ENCODE measurements around the gene CD247.

The CD247 gene

DNA sequence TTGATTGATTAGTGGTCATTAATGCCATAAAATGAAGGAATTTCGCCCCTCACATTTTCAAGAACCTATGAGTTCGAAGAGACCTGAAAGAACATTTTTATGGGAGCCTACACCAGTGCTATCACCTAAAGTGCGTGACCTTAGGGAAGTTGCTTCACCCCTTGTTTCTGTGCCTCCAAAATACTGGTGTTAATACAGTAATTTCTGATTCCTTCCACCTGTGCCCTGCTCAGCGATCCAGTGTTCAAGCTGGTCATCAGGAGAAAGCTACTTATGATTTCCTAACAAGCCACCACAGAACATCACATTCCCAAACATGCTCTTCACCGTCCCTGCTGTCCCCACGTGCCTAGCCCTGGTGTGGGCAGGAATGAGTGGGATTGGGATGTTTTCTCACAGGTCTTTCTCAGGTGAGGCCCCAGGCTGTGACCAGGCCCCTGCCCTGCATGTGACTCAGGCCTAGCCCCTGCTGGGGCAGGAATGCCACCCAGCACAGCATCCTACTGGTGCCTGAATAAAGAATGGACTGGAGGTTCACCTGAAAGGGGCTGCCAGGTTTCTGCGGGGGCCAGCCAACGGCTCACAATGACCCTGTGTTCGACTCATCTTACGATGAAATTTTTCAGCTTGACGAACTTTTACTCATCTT lies 60.3 kb downstream of the CD247 start:
- no peak for DNase-seq (ENCODE audit: low read depth)

GRCh38 chr1:167456926-167457325 lies 61.4 kb downstream of the CD247 start:
- no peak for DNase-seq (ENCODE audit: low read depth)

DNA sequence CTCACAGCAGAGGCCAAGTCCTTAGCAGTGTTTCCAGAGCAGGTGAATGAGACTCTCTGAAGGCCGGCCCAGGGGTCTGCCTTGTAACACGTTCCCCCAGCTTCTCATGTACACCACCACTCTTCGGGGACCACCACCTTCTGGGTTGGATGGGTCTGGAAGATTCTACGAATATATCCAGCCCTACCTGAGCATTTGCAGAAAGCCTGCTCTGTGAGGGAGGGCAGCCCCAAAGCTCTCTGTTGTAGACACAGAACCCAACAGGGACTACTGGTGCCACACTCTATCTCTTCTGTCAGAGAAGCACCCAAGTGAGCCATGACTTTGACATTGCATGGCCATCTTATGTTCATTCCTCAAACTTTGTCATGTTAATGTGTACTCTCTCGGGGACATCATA lies 61.8 kb downstream of the CD247 start:
- no peak for DNase-seq (ENCODE audit: low read depth)

GRCh38 chr1:167455786-167456446 lies 62.4 kb downstream of the CD247 start:
- no peak for DNase-seq (ENCODE audit: low read depth)

DNA sequence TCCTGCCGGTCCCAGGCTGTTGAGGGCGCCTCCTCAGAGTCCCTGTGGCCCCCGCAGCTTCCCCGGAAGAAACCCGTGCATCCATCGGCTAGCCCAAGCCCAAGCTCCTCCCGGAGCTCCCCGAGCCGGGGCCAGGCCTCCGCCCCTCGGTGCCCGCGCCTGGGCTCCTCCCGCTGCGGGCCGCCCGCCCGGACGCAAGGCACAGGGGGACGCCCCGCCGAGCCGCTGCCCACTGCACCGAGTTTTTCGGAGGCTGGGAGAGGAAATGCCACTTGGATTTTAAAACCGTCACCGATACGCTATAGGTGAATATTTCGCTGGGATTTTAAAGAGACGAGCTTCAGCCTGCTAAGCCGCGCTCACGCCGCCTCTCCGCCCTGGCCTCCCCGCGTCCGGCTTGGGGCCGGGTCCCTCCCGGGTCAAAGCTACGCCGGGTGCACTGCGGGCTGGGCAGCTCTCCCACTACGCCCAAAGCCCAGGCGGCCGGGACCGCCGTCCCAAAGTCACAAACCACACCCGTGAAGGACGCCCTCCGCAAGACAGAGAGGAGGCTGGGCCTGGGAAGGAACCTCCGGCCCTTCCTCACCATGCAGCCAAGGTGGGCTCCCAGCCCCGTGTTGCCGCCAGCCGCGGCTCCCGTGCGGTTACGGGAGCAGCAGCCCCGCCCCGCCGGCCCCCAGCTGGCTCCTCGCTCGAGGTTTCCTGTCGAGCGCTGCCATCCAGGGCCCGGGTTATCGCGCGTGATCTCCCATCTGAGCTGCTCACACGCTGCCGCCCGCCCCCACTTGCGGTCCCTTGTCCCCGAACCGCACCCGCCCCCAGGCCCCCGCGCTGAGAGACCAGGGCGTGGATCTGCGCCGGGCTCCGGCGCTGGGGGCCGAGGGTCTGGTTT lies 63.2 kb downstream of the CD247 start:
- peak; percentile 11 for DNase-seq (ENCODE audit: low read depth)

- DNase-seq (ENCODE audit: low read depth): no peak
Observed at GRCh38 chr1:167454304-167454893, 63.9 kb downstream of the CD247 start.

- no peak for DNase-seq (ENCODE audit: low read depth)
Observed at GRCh38 chr1:167453123-167453522, 65.2 kb downstream of the CD247 start.

GRCh38 chr1:167452483-167452882 lies 65.8 kb downstream of the CD247 start:
- no peak for DNase-seq (ENCODE audit: low read depth)

- DNase-seq (ENCODE audit: low read depth): no peak
Observed at GRCh38 chr1:167450843-167451242, 67.5 kb downstream of the CD247 start.

- no peak for DNase-seq (ENCODE audit: low read depth)
Observed at GRCh38 chr1:167447521-167448136, 70.7 kb downstream of the CD247 start.

DNA sequence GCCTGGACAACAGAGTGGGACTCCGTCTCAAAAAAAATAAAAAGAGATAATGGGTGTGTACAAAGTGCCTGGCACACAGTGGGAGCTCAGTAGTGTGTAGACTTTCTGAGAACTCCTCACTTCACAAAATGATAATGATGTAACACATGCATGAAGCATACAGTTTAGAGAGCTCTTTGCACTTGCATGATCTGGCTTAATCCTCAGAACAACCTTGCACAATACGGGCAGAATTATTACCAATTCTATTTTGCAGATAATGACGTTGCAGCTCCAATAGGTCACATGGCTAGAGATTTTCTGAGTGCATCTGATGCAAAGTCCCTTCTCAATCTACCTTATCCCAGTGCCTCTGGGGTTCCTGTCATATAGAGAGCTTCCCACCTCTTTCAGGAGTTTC lies 71.4 kb downstream of the CD247 start:
- no peak for DNase-seq (ENCODE audit: low read depth)

GRCh38 chr1:167443757-167444156 lies 74.6 kb downstream of the CD247 start:
- no peak for DNase-seq (ENCODE audit: low read depth)

DNA sequence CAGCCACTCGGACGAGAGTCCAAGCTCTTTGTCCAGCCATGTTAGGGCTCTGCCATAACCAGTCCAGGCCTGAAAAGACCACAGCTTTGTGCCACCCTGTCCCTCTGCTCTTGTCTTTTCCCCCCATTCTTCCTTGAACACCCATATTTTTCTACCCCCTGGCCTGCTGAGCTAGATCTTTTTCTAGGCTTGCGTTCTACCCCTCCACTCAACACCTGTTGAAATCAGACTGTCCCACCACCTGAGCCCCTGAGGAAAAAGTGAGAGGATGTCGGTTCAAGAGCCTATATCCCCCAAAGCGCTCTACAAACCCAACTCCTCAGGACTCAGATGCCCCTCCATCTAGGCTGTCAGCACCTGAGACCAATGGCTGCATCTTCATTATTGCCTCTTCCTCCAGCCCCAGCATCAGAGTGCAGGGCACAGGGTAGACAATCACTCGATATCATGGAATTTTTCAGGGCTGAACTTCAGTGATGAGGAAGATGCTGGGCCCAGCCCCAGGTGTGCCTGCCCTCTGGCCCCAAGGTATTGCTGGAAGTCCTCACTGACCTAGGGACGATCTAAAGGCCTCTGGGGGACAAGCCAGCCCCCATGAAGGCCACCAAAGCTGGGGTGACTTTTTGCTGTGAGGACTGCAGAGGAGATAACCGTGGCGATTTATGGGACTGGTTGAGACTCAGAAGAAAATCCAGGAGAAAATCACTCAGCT lies 75.3 kb downstream of the CD247 start:
- no peak for DNase-seq (ENCODE audit: low read depth)

DNA sequence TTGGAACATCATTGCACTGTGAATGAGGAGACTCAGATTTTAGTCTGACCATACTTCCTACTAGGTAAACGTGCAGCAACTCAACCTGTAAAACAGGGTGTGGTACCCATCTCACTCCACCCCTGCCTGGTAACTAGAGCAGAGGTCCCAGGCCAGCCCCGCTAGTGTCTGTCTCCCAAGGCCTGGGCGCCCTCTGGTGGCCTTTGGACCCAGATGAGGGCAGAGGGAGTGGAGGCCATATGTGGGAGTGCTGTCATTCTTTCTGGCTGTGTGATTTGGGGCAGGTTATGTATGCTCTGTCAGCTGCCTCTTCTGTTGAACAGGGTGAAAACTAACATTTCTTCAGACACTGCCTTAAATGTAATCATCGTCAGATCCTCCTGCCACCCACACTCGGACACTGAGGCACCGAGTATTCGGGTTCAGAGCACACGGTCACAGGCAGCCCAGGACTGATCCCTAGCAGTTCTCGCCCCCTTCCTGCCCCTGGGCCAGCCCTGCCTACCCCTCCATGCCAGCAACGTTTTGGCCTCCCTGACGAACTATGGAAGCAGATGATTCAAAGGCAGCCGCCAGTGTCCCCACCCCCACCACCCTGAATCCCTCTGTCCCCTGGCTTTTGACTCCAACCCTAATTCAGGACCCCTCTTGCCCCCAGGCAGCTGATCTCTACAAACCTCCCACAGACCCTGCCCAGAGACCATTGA lies 76.0 kb downstream of the CD247 start:
- DNase-seq (ENCODE audit: low read depth): peak; percentile 59

GRCh38 chr1:167441222-167441621 lies 77.1 kb downstream of the CD247 start:
- DNase-seq (ENCODE audit: low read depth): no peak

DNA sequence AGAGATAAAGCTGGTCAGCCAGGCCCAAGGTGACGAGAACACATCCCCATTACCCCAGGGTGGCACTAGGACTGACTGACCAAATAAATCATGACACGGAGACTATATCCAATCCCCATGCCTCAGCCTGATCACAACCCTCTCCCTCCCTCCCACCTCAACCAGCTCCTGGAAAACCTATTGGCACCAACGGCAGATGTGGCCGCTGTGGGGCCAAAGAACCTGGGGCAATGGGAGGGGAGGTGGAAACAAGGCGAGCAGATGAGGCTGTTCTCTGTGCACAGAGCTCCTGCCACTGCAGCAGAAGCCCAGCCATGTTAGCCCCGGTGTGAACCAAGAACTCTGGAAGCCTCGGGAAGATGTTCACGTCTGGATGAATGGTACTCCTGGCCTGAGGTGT lies 77.6 kb downstream of the CD247 start:
- no peak for DNase-seq (ENCODE audit: low read depth)

DNA sequence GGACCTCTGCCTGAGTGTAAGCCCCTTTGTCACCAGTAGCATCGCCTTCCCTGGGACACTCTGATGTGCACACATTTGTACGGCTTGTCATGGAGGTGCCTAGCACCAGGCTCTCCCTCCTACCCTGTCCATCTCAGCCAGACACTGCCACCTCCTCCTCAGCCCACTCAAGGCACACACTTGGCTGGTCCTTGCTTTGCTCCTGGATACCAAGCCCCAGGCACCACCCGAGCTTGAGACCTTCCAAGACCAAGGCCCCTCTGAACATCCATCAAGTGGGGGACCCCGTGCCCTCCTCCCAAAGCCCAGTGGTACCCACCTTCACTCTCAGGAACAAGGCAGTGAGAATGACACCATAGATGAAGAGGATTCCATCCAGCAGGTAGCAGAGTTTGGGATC lies 78.0 kb downstream of the CD247 start:
- no peak for DNase-seq (ENCODE audit: low read depth)

GRCh38 chr1:167439301-167439988 lies 78.9 kb downstream of the CD247 start:
- DNase-seq (ENCODE audit: low read depth): peak; percentile 24

GRCh38 chr1:167438171-167439138 lies 79.9 kb downstream of the CD247 start:
- DNase-seq (ENCODE audit: low read depth): no peak

Measured in amniotic epithelial cell (primary cell).